Transverse colon (tissue), 4 donors: ENCODE results near the gene STK40.

Experiments
- CTCF ChIP-seq, 5 experiments: fragments of 200-600 bp in 3 of 5; fragments of 450-650 bp in 2 of 5; sonication (generic) in 3 of 5; IDR thresholded peaks; 1 replicate in 2 of 5; 2 replicates in 3 of 5; pipeline ENCODE4 v1.5.1; 2016 to 2017; ENCODE audit warnings: antibody characterized with exemption in 5 of 5, inconsistent platforms in 3 of 5, mild to moderate bottlenecking in 2 of 5, moderate library complexity in 1 of 5
- EP300 ChIP-seq: sonication (generic); formaldehyde crosslinking; IDR thresholded peaks from one replicate; pipeline ENCODE4 v1.6.1; 2017; ENCODE audit warnings: antibody characterized with exemption, low read depth
- POLR2AphosphoS5 ChIP-seq, 3 donors: sonication (generic); formaldehyde crosslinking; IDR thresholded peaks; one replicate each; pipeline ENCODE4 v1.6.1; 2016; ENCODE audit warnings: antibody characterized with exemption in 3 of 3

- no peak for TF ChIP-seq CTCF (IDR thresholded peaks at IDR 0.05)
- no peak for TF ChIP-seq EP300
- TF ChIP-seq POLR2AphosphoS5 (IDR thresholded peaks at IDR 0.05) = no peak
Observed at GRCh38 chr1:36421649-36422048, 35.9 kb upstream of the STK40 start.
